ENCODE data around the gene NKAPL.

GRCh38 chr6:28239636-28240035, 19.5 kb upstream of the NKAPL start:
- no peak for TF ChIP-seq POLR2AphosphoS5 (IDR thresholded peaks at IDR 0.05; ENCODE audit: low read depth, low read length)
- no peak for TF ChIP-seq CTCF (IDR thresholded peaks at IDR 0.05; ENCODE audit: control extremely low read depth in 1 of 3, insufficient read depth in 1 of 3, low read depth in 1 of 3, low read length in 3 of 3)
- TF ChIP-seq POLR2A (IDR thresholded peaks at IDR 0.05; ENCODE audit: control extremely low read depth in 1 of 2, low read depth in 2 of 2, low read length in 2 of 2): no peak
- TF ChIP-seq EP300 (IDR thresholded peaks at IDR 0.05; ENCODE audit: borderline replicate concordance in 1 of 2, low read depth in 2 of 2, low read length in 2 of 2): no peak
- TF ChIP-seq RAD21 (IDR thresholded peaks at IDR 0.05 in 1 of 2, conservative IDR thresholded peaks at IDR 0.05 in 1 of 2; ENCODE audit: low read depth in 2 of 2, low read length in 2 of 2): no peak
- TF ChIP-seq SP1 (IDR thresholded peaks at IDR 0.05; ENCODE audit: low read depth, low read length): no peak
- TF ChIP-seq TAF1 (IDR thresholded peaks at IDR 0.05; ENCODE audit: low read depth, low read length): no peak
- no peak for TF ChIP-seq SP2 (IDR thresholded peaks at IDR 0.05; ENCODE audit: low read length)

Measured in H1 (cell line).